ENCODE measurements around the gene SNAP47. TPM values are rescaled to one million over a fixed set of nuclear protein-coding genes. Genes with fewer than 3 reads are reported as not detected.
A peak's percentile ranks its signal among the peaks of the same experiment; 100 is the strongest.
"Not testable (repeated sequence)": the region's sequence is repeated elsewhere in the genome, so short reads cannot be mapped to it uniquely, and the experiment has no call there.

SNAP47 gene
- total and polyA plus RNA-seq, 9 of the 15 experiments (the other 6 are each of a cell fraction or from before 2014, with no cell fraction given) = 2.5 to 41.3 (median 32.6) TPM

- no TSS peak for BruUV-seq (replicated peaks)
- no peak for FAIRE-seq
- Histone ChIP-seq H3K4me3 (no peak overlapping the region), H3K36me3 (ENCODE audit: control insufficient read depth, insufficient read depth, low read length) (no peaks in the 10 kb centered on the region), H3K9ac (ENCODE audit: insufficient read depth in 1 of 2, low read depth in 2 of 2, low read length in 2 of 2) (no peak overlapping the region), H3K79me2 (ENCODE audit: control insufficient read depth, insufficient read depth, low read length) (no peaks in the 10 kb centered on the region), H3K9me3 (replicated peaks; ENCODE audit: control insufficient read depth, insufficient read depth, low read depth, low read length) (peaks cover 4% of the 10 kb centered on the region; the same call in 1 of the 2 replicates), H3K4me2 (ENCODE audit: insufficient read depth, low read length) (no peak overlapping the region), H3K9me1 (ENCODE audit: control insufficient read depth, insufficient read depth, low read length) (no peaks in the 10 kb centered on the region), H2AFZ (ENCODE audit: low read depth, low read length) (no peak overlapping the region), H4K20me1 (replicated peaks; ENCODE audit: control insufficient read depth, insufficient read depth, low read length) (no peaks in the 10 kb centered on the region), H3K27ac (ENCODE audit: extremely low read depth, low read depth, low read length) (no peak overlapping the region), H3K4me1 (replicated peaks in 1 of 2; ENCODE audit: control insufficient read depth in 2 of 2, insufficient read depth in 2 of 2, low read length in 2 of 2) (no peaks in the 10 kb centered on the region), H3K27me3 (ENCODE audit: control insufficient read depth in 2 of 2, insufficient read depth in 2 of 2, low read length in 2 of 2) (no peaks in the 10 kb centered on the region)
- intact Hi-C loops (cut with micrococcal nuclease) (loop anchor here (10.0 kb wide), 1 partner anchor 213 kb away; no protein-coding TSS in a partner anchor), in situ Hi-C loops (cut with MboI) (no loop called here)
- TF ChIP-seq ZNF274 (IDR thresholded peaks at IDR 0.05; ENCODE audit: borderline replicate concordance, low read depth, low read length) (peak; percentile 69; the same call in 1 of the 2 replicates), CBX8 (IDR thresholded peaks at IDR 0.05; ENCODE audit: borderline replicate concordance, extremely low read depth, low read depth, low read length, poor library complexity, severe bottlenecking) (no peak)
- 4% methylated on average over 3 of the region's 3 CpGs for WGBS (ENCODE audit: insufficient coverage, low coverage, missing lambda C conversion rate)
- POLR2A ChIA-PET = no interaction called here
- DNase-seq (ENCODE audit: extremely low read depth in 1 of 4, low spot score in 3 of 4) = no peak
- CTCF ChIA-PET (ENCODE audit: low intra/inter-chr PET ratio) = no interaction called here
- no peak for ATAC-seq
Observed at GRCh38 chr1:227697321-227697864, 37.8 kb upstream of the SNAP47 start.

- in situ Hi-C loops (cut with MboI) = not testable (repeated sequence)
Observed at GRCh38 chr1:227701631-227702030, 33.6 kb upstream of the SNAP47 start.

More at GRCh38 chr1:227701631-227702030, 33.6 kb upstream of the SNAP47 start:
- H3K27me3 ChIP-seq (ENCODE audit: control insufficient read depth in 2 of 2, insufficient read depth in 2 of 2, low read length in 2 of 2); H3K36me3 ChIP-seq (ENCODE audit: control insufficient read depth, insufficient read depth, low read length); H3K4me3 ChIP-seq; intact Hi-C loops (cut with micrococcal nuclease); DNase-seq (ENCODE audit: extremely low read depth in 1 of 4, low spot score in 3 of 4); H3K4me2 ChIP-seq (ENCODE audit: insufficient read depth, low read length); H3K9me1 ChIP-seq (ENCODE audit: control insufficient read depth, insufficient read depth, low read length); POLR2A ChIA-PET; BruUV-seq (replicated peaks); H3K9me3 ChIP-seq (replicated peaks; ENCODE audit: control insufficient read depth, insufficient read depth, low read depth, low read length); H4K20me1 ChIP-seq (replicated peaks; ENCODE audit: control insufficient read depth, insufficient read depth, low read length); H3K27ac ChIP-seq (ENCODE audit: extremely low read depth, low read depth, low read length); H3K4me1 ChIP-seq (replicated peaks in 1 of 2; ENCODE audit: control insufficient read depth in 2 of 2, insufficient read depth in 2 of 2, low read length in 2 of 2); CTCF ChIA-PET (ENCODE audit: low intra/inter-chr PET ratio); H3K79me2 ChIP-seq (ENCODE audit: control insufficient read depth, insufficient read depth, low read length); FAIRE-seq; H2AFZ ChIP-seq (ENCODE audit: low read depth, low read length); ATAC-seq; H3K9ac ChIP-seq (ENCODE audit: insufficient read depth in 1 of 2, low read depth in 2 of 2, low read length in 2 of 2): not testable (repeated sequence)
- 0% methylated on average over 1 of the region's 1 CpG for WGBS (ENCODE audit: insufficient coverage, low coverage, missing lambda C conversion rate)
- peak; percentile 92 for TF ChIP-seq ZNF507 (tag; conservative IDR thresholded peaks at IDR 0.05)
